HCT116 (cell line): Measurements from ENCODE around the gene MIDN.

Experiments
- CTCF ChIP-seq, 3 experiments: fragments of 200-600 bp in 1 of 3; sonication (generic) in 1 of 3; IDR thresholded peaks in 2 of 3; conservative IDR thresholded peaks in 1 of 3; 2 replicates each; pipeline ENCODE4 v1.5.1; 2012 to 2017; ENCODE audit warnings: low read depth in 2 of 3, low read length in 2 of 3, antibody characterized with exemption in 1 of 3, borderline replicate concordance in 1 of 3, control low read depth in 1 of 3, mild to moderate bottlenecking in 1 of 3, mixed read lengths in 1 of 3, mixed run types in 1 of 3, moderate library complexity in 1 of 3; ENCODE audit not compliant: insufficient read depth in 1 of 3
- POLR2A ChIP-seq: IDR thresholded peaks from 2 replicates; pipeline ENCODE4 v1.7.0; 2011; ENCODE audit warnings: borderline replicate concordance; ENCODE audit not compliant: insufficient read depth, insufficient read length; ENCODE audit errors: extremely low read depth

- TF ChIP-seq POLR2A (no peak), CTCF (IDR thresholded peaks at IDR 0.05 in 2 of 3, conservative IDR thresholded peaks at IDR 0.05 in 1 of 3; ENCODE audit: borderline replicate concordance in 1 of 3, insufficient read depth in 1 of 3, low read depth in 2 of 3, low read length in 2 of 3) (no peak)
Observed at GRCh38 chr19:1294688-1295087, 46.3 kb downstream of the MIDN start.
